OCI-LY1 (cell line): ENCODE results near the gene KIRREL3.

Experiments
- EZH2 ChIP-seq: fragments of 200-600 bp; sonication (generic), shearing (Covaris generic); IDR thresholded peaks from 2 replicates; pipeline ENCODE4 v1.8.0; 2017; ENCODE audit warnings: borderline replicate concordance, mixed run types, mild to moderate bottlenecking, antibody characterized with exemption, low read length, moderate library complexity, mixed read lengths
- TF ChIP-seq, protein P1 (sequence below): fragments of 200-600 bp; sonication (generic), shearing (Covaris generic); IDR thresholded peaks from 2 replicates; pipeline ENCODE4 v1.5.1; 2017; ENCODE audit warnings: mild to moderate bottlenecking, antibody characterized with exemption, low read length, moderate library complexity, mixed read lengths

DNA sequence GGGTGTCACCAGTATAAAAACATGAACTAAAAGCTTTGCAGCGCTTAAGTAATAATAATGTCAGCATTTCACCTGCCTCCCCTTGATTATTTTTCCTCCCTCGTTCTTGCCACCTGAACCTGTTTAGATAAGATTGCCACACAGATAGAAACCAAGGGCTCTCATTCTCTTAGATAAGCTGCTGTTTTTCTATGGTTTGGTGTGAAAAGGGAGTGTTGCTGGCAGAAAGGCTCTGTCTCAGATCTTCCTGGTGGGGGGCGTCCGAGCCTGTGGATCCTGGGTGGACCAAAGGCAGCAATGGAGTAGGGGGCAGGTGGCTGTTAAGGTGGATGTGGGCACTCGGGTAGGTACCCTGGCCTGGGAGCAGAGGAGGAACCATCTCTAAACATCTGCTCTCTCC is 497.6 kb downstream of the KIRREL3 start:
- TF ChIP-seq, protein P1, sequence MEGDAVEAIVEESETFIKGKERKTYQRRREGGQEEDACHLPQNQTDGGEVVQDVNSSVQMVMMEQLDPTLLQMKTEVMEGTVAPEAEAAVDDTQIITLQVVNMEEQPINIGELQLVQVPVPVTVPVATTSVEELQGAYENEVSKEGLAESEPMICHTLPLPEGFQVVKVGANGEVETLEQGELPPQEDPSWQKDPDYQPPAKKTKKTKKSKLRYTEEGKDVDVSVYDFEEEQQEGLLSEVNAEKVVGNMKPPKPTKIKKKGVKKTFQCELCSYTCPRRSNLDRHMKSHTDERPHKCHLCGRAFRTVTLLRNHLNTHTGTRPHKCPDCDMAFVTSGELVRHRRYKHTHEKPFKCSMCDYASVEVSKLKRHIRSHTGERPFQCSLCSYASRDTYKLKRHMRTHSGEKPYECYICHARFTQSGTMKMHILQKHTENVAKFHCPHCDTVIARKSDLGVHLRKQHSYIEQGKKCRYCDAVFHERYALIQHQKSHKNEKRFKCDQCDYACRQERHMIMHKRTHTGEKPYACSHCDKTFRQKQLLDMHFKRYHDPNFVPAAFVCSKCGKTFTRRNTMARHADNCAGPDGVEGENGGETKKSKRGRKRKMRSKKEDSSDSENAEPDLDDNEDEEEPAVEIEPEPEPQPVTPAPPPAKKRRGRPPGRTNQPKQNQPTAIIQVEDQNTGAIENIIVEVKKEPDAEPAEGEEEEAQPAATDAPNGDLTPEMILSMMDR: no peak
- TF ChIP-seq EZH2: no peak
